ENCODE measurements around the gene THSD1.

The THSD1 gene, protein sequence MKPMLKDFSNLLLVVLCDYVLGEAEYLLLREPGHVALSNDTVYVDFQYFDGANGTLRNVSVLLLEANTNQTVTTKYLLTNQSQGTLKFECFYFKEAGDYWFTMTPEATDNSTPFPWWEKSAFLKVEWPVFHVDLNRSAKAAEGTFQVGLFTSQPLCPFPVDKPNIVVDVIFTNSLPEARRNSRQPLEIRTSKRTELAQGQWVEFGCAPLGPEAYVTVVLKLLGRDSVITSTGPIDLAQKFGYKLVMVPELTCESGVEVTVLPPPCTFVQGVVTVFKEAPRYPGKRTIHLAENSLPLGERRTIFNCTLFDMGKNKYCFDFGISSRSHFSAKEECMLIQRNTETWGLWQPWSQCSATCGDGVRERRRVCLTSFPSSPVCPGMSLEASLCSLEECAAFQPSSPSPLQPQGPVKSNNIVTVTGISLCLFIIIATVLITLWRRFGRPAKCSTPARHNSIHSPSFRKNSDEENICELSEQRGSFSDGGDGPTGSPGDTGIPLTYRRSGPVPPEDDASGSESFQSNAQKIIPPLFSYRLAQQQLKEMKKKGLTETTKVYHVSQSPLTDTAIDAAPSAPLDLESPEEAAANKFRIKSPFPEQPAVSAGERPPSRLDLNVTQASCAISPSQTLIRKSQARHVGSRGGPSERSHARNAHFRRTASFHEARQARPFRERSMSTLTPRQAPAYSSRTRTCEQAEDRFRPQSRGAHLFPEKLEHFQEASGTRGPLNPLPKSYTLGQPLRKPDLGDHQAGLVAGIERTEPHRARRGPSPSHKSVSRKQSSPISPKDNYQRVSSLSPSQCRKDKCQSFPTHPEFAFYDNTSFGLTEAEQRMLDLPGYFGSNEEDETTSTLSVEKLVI

GRCh38 chr13:52405767-52406494, at the start of gene THSD1:
Gene THSD1 (minus strand): TSS chr13:52406172. CDS start chr13:52402600, 3,572 bp downstream.
- TF ChIP-seq CTCF (conservative IDR thresholded peaks at IDR 0.05; ENCODE audit: low read depth, low read length), result no peak
- no peak for DNase-seq (ENCODE audit: low read depth)
- H3K4me3 ChIP-seq (ENCODE audit: low read length), result peak within 1 kb of the TSS; percentile 70

- H3K4me3 ChIP-seq (ENCODE audit: low read length), result peak overlapping the region; percentile 92
- no peak for TF ChIP-seq CTCF (conservative IDR thresholded peaks at IDR 0.05; ENCODE audit: low read depth, low read length)
- no peak for DNase-seq (ENCODE audit: low read depth)
Measured at GRCh38 chr13:52455677-52456041, 49.7 kb upstream of the THSD1 start.

DNA sequence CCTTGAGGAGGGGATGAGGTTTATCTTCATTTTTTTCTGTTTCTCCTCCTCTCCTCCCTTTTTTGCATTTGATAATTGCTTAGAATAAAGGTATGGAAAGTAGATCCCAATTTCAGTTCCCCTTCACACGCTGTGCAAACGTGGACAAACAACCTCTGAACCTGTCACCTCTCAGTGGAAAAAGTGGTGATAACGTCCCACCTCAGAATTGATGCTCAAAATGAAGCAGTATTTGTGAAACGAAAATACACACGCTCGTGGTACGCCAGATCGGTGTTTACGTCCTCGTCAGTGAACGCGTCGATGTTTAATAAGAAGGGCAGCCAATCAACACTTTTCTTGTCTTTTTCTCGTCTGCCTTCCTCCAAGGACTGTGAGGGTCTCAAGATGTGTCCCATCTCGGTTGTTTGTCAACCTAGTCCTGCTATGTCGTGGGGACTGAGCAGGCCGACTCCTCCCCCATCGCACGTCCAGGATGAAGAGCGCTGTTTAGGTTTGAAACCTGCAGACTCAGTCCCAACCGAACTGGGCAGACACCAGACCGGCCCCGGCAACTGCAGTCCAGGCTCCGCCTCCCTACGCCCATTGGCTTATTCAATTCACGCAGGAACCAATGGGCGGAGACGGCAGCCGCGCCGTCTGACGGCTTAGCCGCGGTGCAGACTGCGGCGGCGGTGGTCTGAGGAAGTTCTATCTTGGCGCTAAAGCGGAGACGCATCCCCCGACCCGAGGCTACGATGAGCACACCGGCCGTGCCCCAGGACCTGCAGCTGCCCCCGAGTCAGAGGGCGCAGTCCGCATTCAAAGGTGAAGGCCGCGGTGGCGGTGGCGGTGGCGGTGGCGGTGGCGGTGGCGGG, 49.1 kb upstream of the THSD1 start, which contains the start of gene CKAP2:
TSS of gene CKAP2 (plus strand) at position 659 of the 857 bp plus-strand sequence. CDS start at position 738, 79 bp downstream.
- H3K4me3 ChIP-seq (ENCODE audit: low read length), result peak within 1 kb of the TSS; percentile 92
- peak; percentile 85 for DNase-seq (ENCODE audit: low read depth)
- no peak for TF ChIP-seq CTCF (conservative IDR thresholded peaks at IDR 0.05; ENCODE audit: low read depth, low read length)

DNA sequence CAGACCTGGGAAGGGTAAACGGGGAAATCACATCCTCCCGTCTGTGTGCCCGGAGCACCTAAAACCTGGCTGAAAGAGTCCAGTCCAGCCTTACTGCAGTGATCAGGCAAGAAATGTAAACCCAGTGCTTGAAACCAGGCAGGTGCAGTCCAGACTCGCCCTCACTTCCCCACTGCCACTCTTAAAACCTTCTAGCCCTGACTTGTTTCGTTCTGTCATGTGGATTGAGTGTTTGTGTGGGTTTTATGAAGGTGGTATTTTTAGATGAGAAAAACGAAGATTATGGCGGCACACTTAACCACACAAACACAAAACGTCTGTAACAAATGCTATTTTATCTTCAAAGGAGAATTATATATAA, 48.5 kb upstream of the THSD1 start:
- TF ChIP-seq CTCF (conservative IDR thresholded peaks at IDR 0.05; ENCODE audit: low read depth, low read length), result no peak
- no peak for DNase-seq (ENCODE audit: low read depth)
- H3K4me3 ChIP-seq (ENCODE audit: low read length), result peak overlapping the region; percentile 92

GRCh38 chr13:52452470-52452869, 46.5 kb upstream of the THSD1 start:
- no peak overlapping the region for H3K4me3 ChIP-seq (ENCODE audit: low read length)
- DNase-seq (ENCODE audit: low read depth), result no peak
- TF ChIP-seq CTCF (conservative IDR thresholded peaks at IDR 0.05; ENCODE audit: low read depth, low read length), result no peak

DNA sequence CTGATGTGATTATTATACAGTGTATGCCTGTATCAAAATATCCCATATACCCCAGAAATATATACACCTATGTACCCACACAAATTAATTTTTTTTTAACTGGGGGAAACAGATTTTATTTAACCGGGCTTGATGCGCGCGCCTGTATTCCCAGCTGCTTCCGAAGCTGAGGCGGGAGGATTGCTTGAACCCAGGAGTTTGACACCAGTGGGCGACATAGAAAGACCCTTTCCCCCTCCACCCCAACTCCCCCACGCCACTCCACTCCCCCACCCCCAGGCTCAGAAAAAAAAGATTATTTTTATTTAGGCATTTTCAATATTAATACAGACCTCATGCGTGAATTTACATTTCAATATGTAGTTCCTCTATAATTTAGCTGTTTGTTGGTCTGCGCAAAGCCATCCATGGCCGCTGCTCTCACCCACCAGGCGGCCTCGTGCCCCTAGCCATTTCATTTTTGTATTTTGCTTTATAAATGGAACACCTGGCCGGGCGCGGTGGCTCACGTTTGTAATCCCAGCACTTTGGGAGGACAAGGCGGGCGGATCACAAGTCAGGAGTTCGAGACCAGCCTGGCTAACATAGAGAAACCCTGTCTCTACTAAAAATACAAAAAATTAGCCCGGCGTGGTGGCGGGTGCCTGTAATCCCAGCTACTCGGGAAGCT, 45.3 kb upstream of the THSD1 start:
- DNase-seq (ENCODE audit: low read depth), result no peak
- no peak for TF ChIP-seq CTCF (conservative IDR thresholded peaks at IDR 0.05; ENCODE audit: low read depth, low read length)
- H3K4me3 ChIP-seq (ENCODE audit: low read length), result no peak overlapping the region
